SH-SY5Y (cell line): ENCODE measurements around the gene MEAF6.

ENCODE experiments used
- GATA2 ChIP-seq: IDR thresholded peaks from 2 replicates; pipeline ENCODE4 v1.6.1; 2011; ENCODE audit warnings: mild to moderate bottlenecking, low read depth, low read length
- GATA3 ChIP-seq: IDR thresholded peaks from 2 replicates; pipeline ENCODE4 v1.6.1; 2011; ENCODE audit warnings: low read depth, mild to moderate bottlenecking, low read length, moderate library complexity

DNA sequence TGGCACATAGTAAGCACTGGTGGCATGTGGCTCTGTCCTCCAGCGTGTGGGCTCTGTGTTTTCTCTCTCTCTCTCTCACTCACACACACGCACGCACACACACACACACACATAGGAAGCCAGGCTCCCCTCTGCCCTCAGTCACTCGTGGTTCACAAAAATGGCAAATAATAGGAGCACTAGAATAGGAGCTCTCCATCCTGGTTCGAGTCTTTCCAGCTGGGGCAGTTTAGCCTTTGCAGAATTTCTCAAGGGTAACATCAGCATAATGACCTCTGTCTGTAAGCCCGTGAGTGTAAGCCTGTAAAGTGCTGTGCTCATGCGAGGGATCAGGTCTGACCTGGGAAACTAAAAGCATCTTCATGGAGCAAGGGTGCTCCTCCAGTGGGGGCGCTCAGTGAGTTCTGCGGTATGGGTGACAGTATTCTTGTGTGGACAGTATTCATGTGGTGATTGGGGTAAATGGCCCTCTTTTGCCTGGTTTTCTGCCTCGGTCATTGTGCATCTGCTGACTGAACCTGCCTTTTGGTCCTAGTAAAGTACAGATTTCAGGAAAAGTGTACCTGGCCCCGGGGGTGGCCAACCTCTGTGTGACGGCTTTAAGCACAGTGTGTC, 41.0 kb downstream of the MEAF6 start:
- TF ChIP-seq GATA2 = no peak
- no peak for TF ChIP-seq GATA3
